CD4-positive, alpha-beta T cell (primary cell): ENCODE measurements around the gene DHCR24. TPM values are rescaled to one million over a fixed set of nuclear protein-coding genes. Genes with fewer than 3 reads are reported as not detected.

Source experiments
- ATAC-seq: fragments of 200-7000 bp; cut with Tn5 transposase; one replicate; pipeline ENCODE4 v1.10.0; 2022; ENCODE audit warnings: mild to moderate bottlenecking; ENCODE audit not compliant: poor library complexity
- CTCF ChIA-PET: fragments of 350-600 bp; sonication (Branson Sonifier 250); formaldehyde crosslinking; loops from one replicate; lab custom pipeline; 2021; ENCODE audit warnings: antibody characterized with exemption, inconsistent platforms; lab: Charles Lee
- POLR2A ChIA-PET: fragments of 350-600 bp; sonication (Branson Sonifier 250); formaldehyde crosslinking; loops from one replicate; lab custom pipeline; 2021; ENCODE audit warnings: antibody characterized with exemption, inconsistent platforms; lab: Charles Lee
- DNase-seq, 14 experiments: peaks; one replicate each; pipeline ENCODE4 v3.0.0-alpha.2; 2013 to 2020; ENCODE audit warnings: mixed read lengths in 2 of 14
- H3K27ac ChIP-seq, 2 donors: one replicate each; pipeline versions ENCODE4 v1.5.1 to v1.7.0; 2013; ENCODE audit warnings: low read length in 2 of 2, low read depth in 1 of 2, mild to moderate bottlenecking in 1 of 2
- H3K27me3 ChIP-seq, 2 experiments: 1 replicate in 1 of 2; 2 replicates in 1 of 2; pipeline versions ENCODE4 v1.6.1 to v1.7.0; 2013; ENCODE audit warnings: low read length in 2 of 2, control low read depth in 1 of 2, mild to moderate bottlenecking in 1 of 2, moderate library complexity in 1 of 2; ENCODE audit not compliant: insufficient read depth in 2 of 2, control insufficient read depth in 1 of 2
- H3K36me3 ChIP-seq: one replicate; pipeline ENCODE4 v1.6.1; 2013; ENCODE audit warnings: low read length, control low read depth; ENCODE audit not compliant: insufficient read depth
- H3K4me1 ChIP-seq: one replicate; pipeline ENCODE4 v1.6.1; 2013; ENCODE audit warnings: low read length, control low read depth; ENCODE audit not compliant: insufficient read depth
- H3K4me3 ChIP-seq: one replicate; pipeline ENCODE4 v1.5.1; 2013; ENCODE audit warnings: mild to moderate bottlenecking, low read length, moderate library complexity
- H3K9me3 ChIP-seq, 2 experiments: 1 replicate in 1 of 2; 2 replicates in 1 of 2; pipeline versions ENCODE4 v1.6.1 to v1.7.0; 2013; ENCODE audit warnings: low read length in 2 of 2, mild to moderate bottlenecking in 2 of 2, control low read depth in 1 of 2, moderate library complexity in 1 of 2; ENCODE audit not compliant: control insufficient read depth in 1 of 2, insufficient read depth in 1 of 2
- H3K27ac Mint-ChIP-seq: one replicate; pipeline ENCODE4 v1.8.0; 2020; ENCODE audit warnings: mixed read lengths
- H3K27me3 Mint-ChIP-seq: one replicate; pipeline ENCODE4 v1.8.0; 2021; ENCODE audit warnings: mixed read lengths
- H3K36me3 Mint-ChIP-seq: one replicate; pipeline ENCODE4 v1.8.0; 2021; ENCODE audit warnings: low read depth, mixed read lengths
- H3K4me1 Mint-ChIP-seq: one replicate; pipeline ENCODE4 v1.8.0; 2021; ENCODE audit warnings: low read depth, mixed read lengths
- H3K4me3 Mint-ChIP-seq: one replicate; pipeline ENCODE4 v1.8.0; 2020; ENCODE audit warnings: mild to moderate bottlenecking, mixed read lengths
- H3K9me3 Mint-ChIP-seq: one replicate; pipeline ENCODE4 v1.8.0; 2020; ENCODE audit warnings: mixed read lengths
- CTCF ChIP-seq: fragments of 200-600 bp; IDR thresholded peaks from one replicate; pipeline ENCODE4 v1.8.0; 2022; ENCODE audit warnings: antibody characterized with exemption, mild to moderate bottlenecking
- intact Hi-C, 2 experiments: fragments of 100-400 bp; cut with DNase I in 1 of 2; cut with micrococcal nuclease in 1 of 2; formaldehyde crosslinking; loops; one replicate each; pipeline versions ENCODE4 v1.15.1 to v1.9.0; 2023 to 2025; cut with DNase I, micrococcal nuclease
- total RNA-seq, 174 experiments: library from RNA in 2 of 174; stranded (reverse) in 2 of 174; gene quantifications; one replicate each; pipeline ENCODE4 v1.2.3 and lab custom pipeline; 2021 to 2026

DHCR24 gene
- total RNA-seq, 2 experiments from 2014 or later: 0.34 to 0.55 TPM

GRCh38 chr1:54931275-54931840 lies 44.4 kb upstream of the DHCR24 start:
- Mint-ChIP-seq H3K27me3 (peaks cover 25% of the 10 kb centered on the region), H3K4me3 (no peak overlapping the region), H3K4me1 (no peaks in the 10 kb centered on the region), H3K9me3 (peaks cover 2% of the 10 kb centered on the region), H3K36me3 (no peaks in the 10 kb centered on the region), H3K27ac (no peak overlapping the region)
- no peaks in the 10 kb centered on the region for H3K4me1 ChIP-seq
- ATAC-seq (no peak), DNase-seq (no peak)
- no peak for TF ChIP-seq CTCF
- no peaks in the 10 kb centered on the region for H3K9me3 ChIP-seq
- intact Hi-C loops: no loop called here
- H3K4me3 ChIP-seq: no peak overlapping the region
- H3K27ac ChIP-seq: no peak overlapping the region
- ChIA-PET POLR2A (no interaction called here), CTCF (no interaction called here)
- peaks cover 0 to 4% of the 10 kb centered on the region in 2 experiments for H3K27me3 ChIP-seq
- H3K36me3 ChIP-seq: no peaks in the 10 kb centered on the region

DNA sequence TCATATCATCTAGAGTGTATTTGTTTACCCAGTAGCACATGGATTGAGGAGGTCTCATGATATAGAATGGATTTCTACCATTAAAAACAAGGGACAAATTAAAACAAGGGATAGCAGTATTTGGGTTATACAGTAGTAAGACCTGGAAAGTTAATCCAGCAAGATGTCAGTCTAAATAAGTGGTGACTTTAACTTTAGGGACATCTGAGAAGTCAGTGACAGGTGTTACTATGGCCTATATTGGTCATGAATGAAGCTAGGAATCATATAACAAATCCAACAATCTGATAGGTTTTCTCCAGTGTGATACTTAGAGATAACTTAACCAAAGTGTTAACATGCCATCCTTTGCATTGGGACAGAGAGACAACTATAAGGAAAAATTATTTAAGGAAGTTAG lies 42.7 kb upstream of the DHCR24 start:
- no peaks in the 10 kb centered on the region for H3K36me3 ChIP-seq
- POLR2A ChIA-PET: interaction anchor here (0.7 kb wide), 1 partner anchor 15 kb away, joined by 3 read pairs; no protein-coding TSS in a partner anchor
- no peaks in the 10 kb centered on the region for H3K9me3 ChIP-seq
- H3K4me3 ChIP-seq: no peak overlapping the region
- peaks cover 0 to 3% of the 10 kb centered on the region in 2 experiments for H3K27me3 ChIP-seq
- intact Hi-C loops: no loop called here
- H3K4me1 ChIP-seq: no peaks in the 10 kb centered on the region
- DNase-seq (no peak), ATAC-seq (no peak)
- Mint-ChIP-seq H3K27ac (no peak overlapping the region), H3K27me3 (peaks cover 20% of the 10 kb centered on the region), H3K4me1 (no peaks in the 10 kb centered on the region), H3K9me3 (peaks cover 2% of the 10 kb centered on the region), H3K4me3 (no peak overlapping the region), H3K36me3 (no peaks in the 10 kb centered on the region)
- H3K27ac ChIP-seq: no peak overlapping the region
- no peak for TF ChIP-seq CTCF
- CTCF ChIA-PET: interaction anchor here (0.9 kb wide), 1 partner anchor 15 kb away, joined by 3 read pairs; no protein-coding TSS in a partner anchor

DNA sequence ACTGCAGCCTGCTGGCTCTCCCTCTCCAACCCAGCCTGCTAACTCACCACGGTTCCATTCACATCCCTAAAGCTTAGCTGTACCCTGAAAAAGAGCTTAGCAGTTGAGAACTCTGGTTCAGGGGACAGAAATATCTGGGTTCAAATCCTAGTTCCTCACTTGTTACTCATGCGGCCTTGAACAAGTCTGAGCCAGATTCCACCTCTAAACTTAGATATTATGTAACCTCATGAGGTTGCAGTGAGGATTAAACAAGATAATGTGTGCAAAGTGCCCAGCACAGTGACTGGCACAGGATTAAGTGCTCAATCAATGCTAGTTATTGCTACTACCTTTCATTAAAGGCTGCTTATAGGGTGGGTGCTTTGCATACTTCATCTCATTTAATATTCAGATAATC lies 41.3 kb upstream of the DHCR24 start:
- Histone ChIP-seq H3K36me3 (no peaks in the 10 kb centered on the region), H3K9me3 (no peaks in the 10 kb centered on the region), H3K4me3 (no peak overlapping the region), H3K4me1 (no peaks in the 10 kb centered on the region), H3K27ac (no peak overlapping the region), H3K27me3 (no peaks in the 10 kb centered on the region)
- H3K4me1 Mint-ChIP-seq: no peaks in the 10 kb centered on the region
- CTCF ChIA-PET: no interaction called here
- no peaks in the 10 kb centered on the region for H3K36me3 Mint-ChIP-seq
- TF ChIP-seq CTCF: no peak
- H3K9me3 Mint-ChIP-seq: no peaks in the 10 kb centered on the region
- ATAC-seq (no peak), DNase-seq (no peak)
- POLR2A ChIA-PET: no interaction called here
- H3K27ac Mint-ChIP-seq: no peak overlapping the region
- H3K27me3 Mint-ChIP-seq: peaks cover 18% of the 10 kb centered on the region
- H3K4me3 Mint-ChIP-seq: no peak overlapping the region
- intact Hi-C loops: no loop called here
